Progenitor cell of endocrine pancreas (in vitro differentiated cells): ENCODE data around the gene ACTL10. TPM values are rescaled to one million over a fixed set of nuclear protein-coding genes. Genes with fewer than 3 reads are reported as not detected.

Experiments used
- DNase-seq: peaks from one replicate; pipeline ENCODE4 v3.0.0; 2021; ENCODE audit warnings: low spot score; ENCODE audit not compliant: unreplicated experiment
- H3K27ac Mint-ChIP-seq: 2 replicates; pipeline ENCODE4 v1.8.0; 2021; ENCODE audit warnings: mild to moderate bottlenecking, moderate library complexity, mixed read lengths
- H3K27me3 Mint-ChIP-seq: 2 replicates; pipeline ENCODE4 v1.8.0; 2021; ENCODE audit warnings: mixed read lengths
- H3K36me3 Mint-ChIP-seq: 2 replicates; pipeline ENCODE4 v1.8.0; 2022; ENCODE audit warnings: mixed read lengths; ENCODE audit not compliant: insufficient read depth
- H3K4me1 Mint-ChIP-seq: 2 replicates; pipeline ENCODE4 v1.8.0; 2021; ENCODE audit warnings: low read depth, mixed read lengths
- H3K4me3 Mint-ChIP-seq: 2 replicates; pipeline ENCODE4 v1.8.0; 2021; ENCODE audit warnings: low read depth, mild to moderate bottlenecking, moderate library complexity, mixed read lengths
- H3K9me3 Mint-ChIP-seq: 2 replicates; pipeline ENCODE4 v1.8.0; 2021; ENCODE audit warnings: low read depth, mixed read lengths
- CTCF ChIP-seq: fragments of 200-600 bp; sonication (generic); IDR thresholded peaks from one replicate; pipeline ENCODE4 v1.5.0; 2021; ENCODE audit warnings: antibody characterized with exemption, mild to moderate bottlenecking; ENCODE audit not compliant: unreplicated experiment
- total RNA-seq: library from RNA; stranded (reverse); gene quantifications from 2 replicates; pipeline ENCODE4 v1.2.1, GENCODE V29; 2021

ACTL10 gene
- total RNA-seq, 1 donor from 2014 or later: 0.36 TPM

- peak overlapping the region; percentile 59 for H3K27ac Mint-ChIP-seq
- H3K36me3 Mint-ChIP-seq: peaks cover 4% of the 10 kb centered on the region
- no peak overlapping the region for H3K4me3 Mint-ChIP-seq
- TF ChIP-seq CTCF: no peak
- DNase-seq: no peak
- no peaks in the 10 kb centered on the region for H3K9me3 Mint-ChIP-seq
- no peaks in the 10 kb centered on the region for H3K27me3 Mint-ChIP-seq
- peaks cover 32% of the 10 kb centered on the region for H3K4me1 Mint-ChIP-seq
These were observed 9.7 kb upstream of the ACTL10 start for GRCh38 chr20:33656783-33657703.

GRCh38 chr20:33657704-33658095, 9.0 kb upstream of the ACTL10 start:
- no peak for DNase-seq
- no peak overlapping the region for H3K4me3 Mint-ChIP-seq
- H3K27ac Mint-ChIP-seq: no peak overlapping the region

GRCh38 chr20:33658510-33658909, 8.2 kb upstream of the ACTL10 start:
- no peak for DNase-seq
- Mint-ChIP-seq H3K4me3 (no peak overlapping the region), H3K4me1 (peaks cover 20% of the 10 kb centered on the region), H3K27me3 (no peaks in the 10 kb centered on the region), H3K9me3 (no peaks in the 10 kb centered on the region), H3K36me3 (peaks cover 4% of the 10 kb centered on the region), H3K27ac (no peak overlapping the region)
- no peak for TF ChIP-seq CTCF

More at GRCh38 chr20:33657704-33658095, 9.0 kb upstream of the ACTL10 start:
- no peak for TF ChIP-seq CTCF
- Mint-ChIP-seq H3K27me3 (no peaks in the 10 kb centered on the region), H3K9me3 (no peaks in the 10 kb centered on the region), H3K36me3 (peaks cover 4% of the 10 kb centered on the region), H3K4me1 (peaks cover 27% of the 10 kb centered on the region)

- Mint-ChIP-seq H3K4me1 (peaks cover 16% of the 10 kb centered on the region), H3K27ac (peak overlapping the region; percentile 67), H3K36me3 (peaks cover 4% of the 10 kb centered on the region), H3K4me3 (no peak overlapping the region), H3K9me3 (no peaks in the 10 kb centered on the region), H3K27me3 (no peaks in the 10 kb centered on the region)
- TF ChIP-seq CTCF: no peak
- DNase-seq: no peak
These were observed 7.8 kb upstream of the ACTL10 start for GRCh38 chr20:33658929-33659328.

- Mint-ChIP-seq H3K4me3 (no peak overlapping the region), H3K9me3 (no peaks in the 10 kb centered on the region), H3K4me1 (peaks cover 13% of the 10 kb centered on the region), H3K27me3 (no peaks in the 10 kb centered on the region), H3K36me3 (peaks cover 4% of the 10 kb centered on the region), H3K27ac (peak overlapping the region; percentile 45)
- no peak for DNase-seq
- TF ChIP-seq CTCF: no peak
These were observed 7.3 kb upstream of the ACTL10 start for GRCh38 chr20:33659341-33660034.
